OCI-LY1 (cell line): ENCODE measurements around the gene PTPRD.

Experiments
- H2AFZ ChIP-seq: fragments of 200-600 bp; sonication (generic), shearing (Covaris generic); 2 replicates; pipeline ENCODE4 v1.6.0; 2014; ENCODE audit warnings: antibody characterized with exemption, mild to moderate bottlenecking, low read length
- H3F3A ChIP-seq: fragments of 200-600 bp; sonication (generic), shearing (Covaris generic); 2 replicates; pipeline ENCODE4 v1.6.0; 2014; ENCODE audit warnings: mild to moderate bottlenecking, antibody characterized with exemption, low read length, moderate library complexity; ENCODE audit not compliant: insufficient read depth
- H3K27ac ChIP-seq: fragments of 200-600 bp; sonication (generic); 2 replicates; pipeline ENCODE4 v1.5.1; 2014; ENCODE audit warnings: low read length, mixed run types, mild to moderate bottlenecking, low read depth; ENCODE audit not compliant: poor library complexity, severe bottlenecking
- H3K27me3 ChIP-seq: fragments of 200-600 bp; sonication (generic); 2 replicates; pipeline ENCODE4 v1.6.0; 2014; ENCODE audit warnings: antibody characterized with exemption, mild to moderate bottlenecking, low read length, moderate library complexity; ENCODE audit not compliant: insufficient read depth
- H3K36me3 ChIP-seq: fragments of 200-600 bp; sonication (generic); 2 replicates; pipeline ENCODE4 v1.6.1; 2014; ENCODE audit warnings: mild to moderate bottlenecking, antibody characterized with exemption, low read length, moderate library complexity, mixed read lengths; ENCODE audit not compliant: insufficient read depth
- H3K4me1 ChIP-seq: fragments of 200-600 bp; sonication (generic); 2 replicates; pipeline ENCODE4 v1.5.1; 2014; ENCODE audit warnings: mild to moderate bottlenecking, low read length, moderate library complexity; ENCODE audit not compliant: insufficient read depth, severe bottlenecking
- H3K4me2 ChIP-seq: fragments of 200-600 bp; sonication (generic), shearing (Covaris generic); 2 replicates; pipeline ENCODE4 v1.6.1; 2014; ENCODE audit warnings: low read length
- H3K4me3 ChIP-seq: fragments of 200-600 bp; sonication (generic); 2 replicates; pipeline ENCODE4 v1.5.1; 2014; ENCODE audit warnings: low read length, low read depth, mild to moderate bottlenecking, mixed read lengths; ENCODE audit not compliant: poor library complexity, severe bottlenecking
- H3K79me2 ChIP-seq: fragments of 200-600 bp; shearing (Covaris generic); 2 replicates; pipeline ENCODE4 v1.6.1; 2016; ENCODE audit warnings: mixed run types, low read length, mixed read lengths; ENCODE audit not compliant: insufficient read depth
- H3K9ac ChIP-seq: fragments of 200-600 bp; sonication (generic), shearing (Covaris generic); 2 replicates; pipeline ENCODE4 v1.6.1; 2014; ENCODE audit warnings: mild to moderate bottlenecking, low read length, mixed read lengths
- H3K9me2 ChIP-seq: fragments of 200-600 bp; sonication (generic), shearing (Covaris generic); 2 replicates; pipeline ENCODE4 v1.6.1; 2014; ENCODE audit warnings: low read depth, mild to moderate bottlenecking, low read length, mixed read lengths
- H3K9me3 ChIP-seq: fragments of 200-600 bp; shearing (Covaris generic); 2 replicates; pipeline ENCODE4 v1.6.1; 2014; ENCODE audit warnings: low read length, mixed read lengths
- H4K20me1 ChIP-seq: fragments of 200-600 bp; sonication (generic), shearing (Covaris generic); 2 replicates; pipeline ENCODE4 v1.6.0; 2016; ENCODE audit warnings: mild to moderate bottlenecking, low read length; ENCODE audit not compliant: insufficient read depth
- EZH2 ChIP-seq: fragments of 200-600 bp; sonication (generic), shearing (Covaris generic); IDR thresholded peaks from 2 replicates; pipeline ENCODE4 v1.8.0; 2017; ENCODE audit warnings: borderline replicate concordance, mixed run types, mild to moderate bottlenecking, antibody characterized with exemption, low read length, moderate library complexity, mixed read lengths
- TF ChIP-seq, protein P1 (sequence below): fragments of 200-600 bp; sonication (generic), shearing (Covaris generic); IDR thresholded peaks from 2 replicates; pipeline ENCODE4 v1.5.1; 2017; ENCODE audit warnings: mild to moderate bottlenecking, antibody characterized with exemption, low read length, moderate library complexity, mixed read lengths

The PTPRD gene

DNA sequence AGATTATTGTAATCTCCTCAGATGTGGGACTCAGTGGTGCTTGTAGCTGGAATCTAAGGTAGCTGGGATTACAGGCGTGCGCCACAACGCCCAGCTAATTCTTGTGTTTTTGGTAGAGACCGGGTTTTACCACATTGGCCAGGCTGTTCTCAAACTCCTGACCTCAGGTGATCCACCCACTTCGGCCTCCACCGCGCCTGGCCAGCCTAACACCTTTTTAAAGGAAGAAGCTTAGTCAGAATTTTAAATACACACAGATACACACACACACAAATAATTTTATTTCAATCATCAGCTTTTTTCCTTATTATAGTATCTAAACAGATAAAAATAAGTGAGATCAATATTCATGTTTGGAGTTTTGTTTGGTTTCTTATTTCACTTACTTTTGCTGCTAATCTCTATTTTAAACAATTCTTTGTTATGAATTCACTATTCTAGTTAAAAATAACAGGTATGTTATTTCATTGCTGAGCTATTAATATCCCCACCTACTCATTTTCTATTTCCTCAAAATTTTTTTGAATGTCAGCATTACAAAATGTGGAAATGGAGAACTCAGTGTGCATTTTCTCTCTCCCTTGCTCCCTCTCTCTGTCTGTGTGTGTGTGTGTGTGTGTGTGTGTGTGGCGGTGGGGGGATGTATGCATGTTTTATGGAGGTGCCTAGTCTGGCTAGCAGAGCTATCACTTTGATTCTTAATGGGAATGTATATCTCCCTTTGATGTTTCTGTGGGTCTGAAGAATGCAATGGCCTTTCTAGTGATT is 1852.6 kb downstream of the PTPRD start:
- Histone ChIP-seq H3F3A (no peaks in the 10 kb centered on the region), H3K4me3 (no peak overlapping the region), H3K27me3 (no peaks in the 10 kb centered on the region), H4K20me1 (no peaks in the 10 kb centered on the region), H3K9me3 (no peaks in the 10 kb centered on the region), H3K4me2 (no peak overlapping the region), H3K4me1 (no peaks in the 10 kb centered on the region), H3K9me2 (no peaks in the 10 kb centered on the region), H3K79me2 (no peaks in the 10 kb centered on the region), H3K9ac (no peak overlapping the region), H3K36me3 (no peaks in the 10 kb centered on the region), H2AFZ (no peak overlapping the region), H3K27ac (no peak overlapping the region)
- TF ChIP-seq, protein P1, sequence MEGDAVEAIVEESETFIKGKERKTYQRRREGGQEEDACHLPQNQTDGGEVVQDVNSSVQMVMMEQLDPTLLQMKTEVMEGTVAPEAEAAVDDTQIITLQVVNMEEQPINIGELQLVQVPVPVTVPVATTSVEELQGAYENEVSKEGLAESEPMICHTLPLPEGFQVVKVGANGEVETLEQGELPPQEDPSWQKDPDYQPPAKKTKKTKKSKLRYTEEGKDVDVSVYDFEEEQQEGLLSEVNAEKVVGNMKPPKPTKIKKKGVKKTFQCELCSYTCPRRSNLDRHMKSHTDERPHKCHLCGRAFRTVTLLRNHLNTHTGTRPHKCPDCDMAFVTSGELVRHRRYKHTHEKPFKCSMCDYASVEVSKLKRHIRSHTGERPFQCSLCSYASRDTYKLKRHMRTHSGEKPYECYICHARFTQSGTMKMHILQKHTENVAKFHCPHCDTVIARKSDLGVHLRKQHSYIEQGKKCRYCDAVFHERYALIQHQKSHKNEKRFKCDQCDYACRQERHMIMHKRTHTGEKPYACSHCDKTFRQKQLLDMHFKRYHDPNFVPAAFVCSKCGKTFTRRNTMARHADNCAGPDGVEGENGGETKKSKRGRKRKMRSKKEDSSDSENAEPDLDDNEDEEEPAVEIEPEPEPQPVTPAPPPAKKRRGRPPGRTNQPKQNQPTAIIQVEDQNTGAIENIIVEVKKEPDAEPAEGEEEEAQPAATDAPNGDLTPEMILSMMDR = no peak
- no peak for TF ChIP-seq EZH2

DNA sequence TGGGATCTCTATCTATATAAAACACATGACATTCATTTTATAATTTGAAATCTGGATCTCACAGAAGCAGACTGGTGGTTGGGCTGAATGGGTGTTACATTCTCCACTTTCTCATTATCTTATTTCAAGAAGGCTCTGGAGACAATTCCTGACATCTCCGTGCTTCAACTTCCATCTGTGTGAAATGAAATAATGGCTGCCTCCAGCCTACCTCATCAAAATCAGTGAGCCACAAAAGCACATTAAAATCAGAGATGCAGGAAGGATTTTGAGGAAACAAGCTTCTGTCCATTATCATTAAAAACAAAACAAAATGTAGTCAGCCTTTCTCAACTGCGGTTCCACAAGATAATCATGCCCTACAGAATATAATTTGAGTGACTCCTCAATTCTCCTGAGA is 1854.9 kb downstream of the PTPRD start:
- H3K36me3 ChIP-seq = no peaks in the 10 kb centered on the region
- H3K27me3 ChIP-seq = no peaks in the 10 kb centered on the region
- no peak overlapping the region for H3K27ac ChIP-seq
- H2AFZ ChIP-seq = no peak overlapping the region
- H3K4me2 ChIP-seq = no peak overlapping the region
- H3K4me1 ChIP-seq = no peaks in the 10 kb centered on the region
- no peaks in the 10 kb centered on the region for H4K20me1 ChIP-seq
- no peaks in the 10 kb centered on the region for H3K9me3 ChIP-seq
- H3K9me2 ChIP-seq = no peaks in the 10 kb centered on the region
- H3K9ac ChIP-seq = no peak overlapping the region
- H3F3A ChIP-seq = no peaks in the 10 kb centered on the region
- no peaks in the 10 kb centered on the region for H3K79me2 ChIP-seq
- no peak for TF ChIP-seq EZH2
- TF ChIP-seq, protein P1 = no peak
- H3K4me3 ChIP-seq = no peak overlapping the region

DNA sequence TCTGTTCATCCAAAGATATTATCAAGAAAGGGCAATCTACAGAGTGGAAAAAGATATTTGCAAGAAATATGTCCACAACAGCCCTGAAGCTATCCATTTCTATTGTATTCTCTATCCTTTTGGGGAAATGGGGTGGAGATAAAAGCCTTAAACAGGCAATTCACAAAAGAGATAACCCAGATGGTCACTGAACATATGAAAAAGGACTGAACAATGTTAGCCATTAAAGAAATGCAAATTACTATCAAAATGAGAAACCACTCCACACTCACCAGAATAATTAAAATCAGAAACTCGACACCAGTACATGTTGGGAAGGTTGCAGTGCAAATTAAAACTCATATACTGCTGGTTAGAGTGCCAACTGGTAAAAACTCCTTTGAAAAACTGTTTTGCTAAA is 1858.1 kb downstream of the PTPRD start:
- H3K9me2 ChIP-seq = no peaks in the 10 kb centered on the region
- no peaks in the 10 kb centered on the region for H3F3A ChIP-seq
- no peaks in the 10 kb centered on the region for H3K27me3 ChIP-seq
- TF ChIP-seq, protein P1 = no peak
- TF ChIP-seq EZH2 = no peak
- no peaks in the 10 kb centered on the region for H3K79me2 ChIP-seq
- no peaks in the 10 kb centered on the region for H3K4me1 ChIP-seq
- H3K4me2 ChIP-seq = no peak overlapping the region
- no peaks in the 10 kb centered on the region for H4K20me1 ChIP-seq
- H3K27ac ChIP-seq = no peak overlapping the region
- no peak overlapping the region for H2AFZ ChIP-seq
- H3K9ac ChIP-seq = no peak overlapping the region
- H3K9me3 ChIP-seq = no peaks in the 10 kb centered on the region
- no peak overlapping the region for H3K4me3 ChIP-seq
- H3K36me3 ChIP-seq = no peaks in the 10 kb centered on the region
